GM21619 (cell line): ENCODE results near the gene SDS.
"Not testable (repeated sequence)": the region's sequence is repeated elsewhere in the genome, so short reads cannot be mapped to it uniquely, and the experiment has no call there.

Source experiments
- ATAC-seq: cut with Tn5 transposase; IDR thresholded peaks from one replicate; pipeline ENCODE4 v1.9.1; 2021; ENCODE audit not compliant: unreplicated experiment

SDS gene

DNA sequence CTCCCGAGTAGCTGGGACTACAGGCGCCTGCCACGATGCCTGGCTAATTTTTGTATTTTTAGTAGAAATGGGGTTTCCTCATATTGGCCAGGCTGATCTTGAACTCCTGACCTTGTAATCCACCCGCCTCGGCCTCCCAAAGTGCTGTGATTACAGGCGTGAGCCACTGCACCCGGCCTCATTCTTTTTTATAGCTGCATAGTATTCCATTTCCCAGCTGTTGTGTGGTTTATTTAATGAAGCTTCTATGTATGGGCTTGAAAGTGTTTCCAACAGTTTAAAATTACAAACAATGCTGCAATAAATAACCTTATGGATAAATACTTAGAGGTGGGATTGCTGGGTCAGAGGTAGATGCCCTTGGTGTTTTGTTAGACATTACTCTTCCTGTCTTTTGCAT, 49.5 kb downstream of the SDS start:
- not testable (repeated sequence) for ATAC-seq

DNA sequence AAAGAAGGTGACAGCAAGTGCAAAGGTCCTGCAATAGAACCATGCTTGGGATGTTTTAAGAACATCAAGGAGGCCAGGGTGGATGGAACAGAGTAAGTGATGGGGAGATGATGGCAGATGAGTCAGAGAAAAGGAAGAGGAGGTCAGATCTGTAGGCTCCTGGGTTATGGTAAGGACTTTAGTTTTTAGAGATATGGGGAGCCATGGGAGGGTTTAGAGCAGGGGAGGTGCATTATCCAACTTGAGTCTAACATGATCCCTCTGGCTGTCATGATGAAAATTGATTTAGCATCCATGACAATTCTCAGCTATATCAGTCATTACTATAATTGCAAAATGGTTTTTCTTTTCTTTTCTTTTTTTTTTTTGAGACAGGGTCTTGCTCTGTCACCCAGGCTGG, 52.6 kb downstream of the SDS start:
- no peak for ATAC-seq

DNA sequence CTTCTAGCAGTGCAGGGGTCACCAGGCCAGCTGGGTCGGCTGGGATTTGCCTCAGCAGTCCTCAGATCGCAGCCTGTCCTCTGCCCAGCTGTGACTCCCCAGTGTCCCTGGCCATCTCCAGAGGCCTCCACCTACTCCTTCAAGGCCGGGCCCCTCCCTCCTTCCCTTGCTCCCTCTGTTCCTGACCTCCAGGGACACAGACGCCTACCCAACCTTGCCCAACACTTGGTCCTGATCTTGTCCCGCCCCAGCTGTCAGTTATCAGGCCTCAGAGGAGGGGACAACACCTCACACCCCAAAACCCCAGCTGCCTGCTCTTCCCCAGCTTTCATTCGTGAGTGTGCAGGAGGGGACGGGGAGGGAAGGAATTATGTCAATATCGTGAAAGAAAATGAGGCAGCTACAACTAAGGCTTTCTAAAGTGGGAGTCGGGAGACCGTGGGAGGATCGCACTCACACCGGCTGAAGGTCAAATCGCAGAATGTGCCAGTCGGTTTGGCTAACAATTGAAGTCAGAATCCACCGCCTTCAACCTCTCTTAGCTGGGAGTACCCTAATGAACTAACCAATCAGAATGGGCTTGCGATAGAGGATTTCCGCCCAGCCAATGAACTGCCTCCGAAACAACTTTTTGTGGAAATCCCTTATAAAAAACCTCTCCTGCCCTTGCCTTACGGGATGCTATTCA, 54.7 kb downstream of the SDS start:
- ATAC-seq: no peak

DNA sequence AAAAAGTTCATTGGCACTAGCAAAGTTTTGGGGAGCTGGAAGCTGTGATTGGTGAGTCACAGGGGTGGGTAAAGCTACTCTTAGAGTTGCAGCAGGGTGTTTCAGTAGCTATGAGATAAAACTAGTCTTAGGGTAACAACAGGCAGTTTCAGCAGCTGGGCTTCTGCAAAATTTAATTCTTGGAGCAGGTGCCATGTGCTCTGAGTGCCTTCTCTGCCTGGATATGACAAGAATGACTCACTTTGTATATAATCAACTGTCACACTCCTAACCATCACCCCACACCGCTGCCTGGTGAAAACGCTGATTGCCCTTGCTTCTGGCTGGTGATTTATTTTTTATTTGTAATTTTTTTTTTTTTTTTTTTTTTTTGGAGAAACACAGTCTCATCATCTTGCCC, 55.8 kb downstream of the SDS start:
- ATAC-seq: no peak

DNA sequence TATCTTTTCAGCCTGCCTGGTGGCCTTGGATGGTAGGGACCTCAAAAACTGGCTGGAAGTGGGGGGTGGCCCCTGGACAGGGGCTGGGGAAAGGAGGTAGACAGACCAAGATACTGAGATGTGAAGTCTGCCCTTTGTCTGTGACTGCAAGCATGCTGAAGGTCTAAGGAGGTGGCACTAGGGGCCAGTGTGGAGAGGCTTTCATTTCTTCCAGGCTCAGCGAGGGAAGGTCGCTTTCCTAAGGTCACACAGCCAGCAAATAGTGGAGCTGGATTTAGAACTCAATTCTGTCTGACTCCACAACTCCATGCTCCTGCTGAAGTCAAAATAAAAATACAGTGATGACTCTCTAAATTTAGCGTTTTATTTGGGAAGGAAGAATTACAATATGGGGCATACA, 56.6 kb downstream of the SDS start:
- ATAC-seq: no peak

DNA sequence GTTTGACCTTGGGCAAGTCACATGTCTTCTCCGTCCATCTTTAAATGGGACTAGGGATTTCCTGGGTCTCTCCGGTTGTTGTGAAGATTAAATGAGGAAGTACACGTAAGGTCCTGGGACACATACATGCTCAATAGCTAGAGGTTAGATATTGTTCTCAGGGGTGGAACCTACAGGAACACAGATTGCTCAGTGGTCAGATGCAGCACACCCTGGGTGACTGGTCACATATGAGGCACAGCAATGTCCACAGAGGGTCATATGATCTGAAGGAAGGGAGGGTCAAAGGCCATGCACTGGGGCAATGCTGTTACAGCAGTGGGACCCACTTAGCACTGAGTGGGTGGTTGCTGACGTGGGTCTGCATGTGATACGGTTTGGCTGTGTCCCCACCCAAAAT, 57.3 kb downstream of the SDS start:
- no peak for ATAC-seq

DNA sequence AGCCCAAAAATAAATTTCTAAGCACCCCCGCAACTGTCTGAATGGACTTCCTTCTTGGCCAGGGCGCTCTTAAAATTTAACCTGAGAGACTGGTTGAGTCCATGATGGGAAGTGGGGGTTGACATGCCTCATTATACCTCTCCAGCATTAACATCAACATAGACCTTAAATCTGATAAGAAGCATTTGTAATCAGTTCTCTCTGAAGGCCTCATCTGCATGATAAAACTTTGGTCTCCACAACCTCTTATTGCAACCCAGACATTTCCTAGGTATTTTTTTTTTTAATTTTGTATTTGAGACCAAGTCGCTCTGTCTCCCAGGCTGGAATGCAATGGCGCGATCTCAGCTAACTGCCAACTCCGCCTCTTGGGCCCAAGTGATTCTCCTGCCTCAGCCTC, 58.4 kb downstream of the SDS start:
- no peak for ATAC-seq
